BLaER1 (cell line): ENCODE data around the gene CFAP299.
A peak's percentile ranks its signal among the peaks of the same experiment; 100 is the strongest.

Experiments used
- H3K27ac ChIP-seq: shearing (Covaris generic); formaldehyde crosslinking; 2 replicates; pipeline ENCODE4 v1.8.1; 2022
- H3K27me3 ChIP-seq: shearing (Covaris generic); formaldehyde crosslinking; 2 replicates; pipeline ENCODE4 v1.8.1; 2022
- H3K36me3 ChIP-seq: shearing (Covaris generic); formaldehyde crosslinking; 2 replicates; pipeline ENCODE4 v1.8.1; 2022
- H3K4me1 ChIP-seq: shearing (Covaris generic); formaldehyde crosslinking; 2 replicates; pipeline ENCODE4 v1.8.1; 2022
- H3K4me2 ChIP-seq: shearing (Covaris generic); formaldehyde crosslinking; 2 replicates; pipeline ENCODE4 v1.8.1; 2022
- H3K4me3 ChIP-seq: shearing (Covaris generic); formaldehyde crosslinking; 2 replicates; pipeline ENCODE4 v1.8.1; 2022
- H3K9ac ChIP-seq: shearing (Covaris generic); formaldehyde crosslinking; 2 replicates; pipeline ENCODE4 v1.8.1; 2022
- H3K9me3 ChIP-seq: shearing (Covaris generic); formaldehyde crosslinking; 2 replicates; pipeline ENCODE4 v1.8.1; 2022
- H4K20me1 ChIP-seq: shearing (Covaris generic); formaldehyde crosslinking; 2 replicates; pipeline ENCODE4 v1.8.1; 2022
- Cebpa-rat ChIP-seq: shearing (Covaris generic); IDR thresholded peaks from 2 replicates; pipeline ENCODE4 v1.8.1; 2022

Gene CFAP299

GRCh38 chr4:80521438-80521837 lies 185.9 kb downstream of the CFAP299 start:
- H3K9me3 ChIP-seq = 0 out of 2 replicates have a peak, but pooled peaks cover 6% of the 10 kb centered on the region
- no peaks in the 10 kb centered on the region for H3K36me3 ChIP-seq
- H3K27ac ChIP-seq = no peak overlapping the region
- peaks cover 7% of the 10 kb centered on the region; the same call in 1 of the 2 replicates for H3K4me1 ChIP-seq
- H4K20me1 ChIP-seq = no peaks in the 10 kb centered on the region
- H3K4me3 ChIP-seq = no peak overlapping the region
- no peak overlapping the region for H3K9ac ChIP-seq
- no peak for TF ChIP-seq Cebpa-rat
- H3K27me3 ChIP-seq = no peaks in the 10 kb centered on the region
- no peak overlapping the region for H3K4me2 ChIP-seq

DNA sequence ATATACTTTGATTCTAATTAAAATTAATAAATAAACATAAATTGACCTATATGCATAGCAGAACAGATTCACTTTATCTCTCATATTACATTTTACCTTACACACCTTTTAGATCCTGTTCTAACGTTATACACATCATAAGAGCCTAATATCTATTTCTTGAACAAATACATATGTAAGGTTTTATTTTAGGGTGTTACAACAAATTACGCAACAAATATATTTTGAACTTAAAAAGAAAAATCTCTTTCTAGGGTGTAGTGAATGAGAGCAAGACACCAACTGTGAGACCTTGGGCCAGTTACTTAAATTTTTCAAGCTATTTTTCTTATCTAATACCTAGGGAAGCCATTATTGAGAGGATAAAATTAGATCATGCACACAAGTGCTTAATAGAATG lies 191.2 kb downstream of the CFAP299 start:
- no peak for TF ChIP-seq Cebpa-rat
- Histone ChIP-seq H3K9me3 (no peaks in the 10 kb centered on the region), H3K36me3 (no peaks in the 10 kb centered on the region), H3K27ac (no peak overlapping the region), H3K4me2 (no peak overlapping the region), H3K4me1 (peaks cover 3% of the 10 kb centered on the region), H3K27me3 (no peaks in the 10 kb centered on the region), H3K9ac (no peak overlapping the region), H3K4me3 (no peak overlapping the region), H4K20me1 (no peaks in the 10 kb centered on the region)

DNA sequence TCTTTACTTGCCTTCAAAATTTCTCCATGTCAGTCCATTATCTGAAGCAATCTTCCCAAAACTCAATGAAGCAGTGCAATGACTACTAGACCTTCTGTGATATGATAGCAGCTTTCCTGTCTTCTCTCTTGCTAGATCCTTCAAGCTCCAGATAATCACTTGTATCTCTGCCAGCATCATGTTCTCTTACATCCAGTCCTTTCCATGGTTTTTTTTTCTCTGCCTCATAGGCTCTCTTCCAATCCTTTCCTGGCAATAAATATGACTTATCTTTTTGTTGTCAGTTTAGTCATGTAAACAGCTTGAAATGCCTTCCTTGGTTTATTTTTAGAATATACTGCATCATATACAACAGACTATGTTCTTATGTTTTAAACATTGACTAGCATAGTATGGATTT lies 193.5 kb downstream of the CFAP299 start:
- no peak for TF ChIP-seq Cebpa-rat
- H3K36me3 ChIP-seq = no peaks in the 10 kb centered on the region
- no peaks in the 10 kb centered on the region for H3K27me3 ChIP-seq
- no peak overlapping the region for H3K27ac ChIP-seq
- no peak overlapping the region for H3K4me3 ChIP-seq
- no peak overlapping the region for H3K9ac ChIP-seq
- no peaks in the 10 kb centered on the region for H3K9me3 ChIP-seq
- H3K4me1 ChIP-seq = peaks cover 18% of the 10 kb centered on the region
- H4K20me1 ChIP-seq = no peaks in the 10 kb centered on the region
- no peak overlapping the region for H3K4me2 ChIP-seq

- Histone ChIP-seq H4K20me1 (no peaks in the 10 kb centered on the region), H3K36me3 (no peaks in the 10 kb centered on the region), H3K27ac (no peak overlapping the region), H3K27me3 (no peaks in the 10 kb centered on the region), H3K9me3 (no peaks in the 10 kb centered on the region; the same call in 1 of the 2 replicates), H3K4me3 (no peak overlapping the region), H3K4me1 (peaks cover 18% of the 10 kb centered on the region), H3K9ac (no peak overlapping the region), H3K4me2 (peak overlapping the region; percentile 41)
- TF ChIP-seq Cebpa-rat = no peak
Measured at GRCh38 chr4:80532674-80533333, 197.3 kb downstream of the CFAP299 start.

- H3K36me3 ChIP-seq = no peaks in the 10 kb centered on the region
- H3K27me3 ChIP-seq = no peaks in the 10 kb centered on the region
- no peaks in the 10 kb centered on the region for H4K20me1 ChIP-seq
- no peak for TF ChIP-seq Cebpa-rat
- H3K9me3 ChIP-seq = no peaks in the 10 kb centered on the region; the same call in 1 of the 2 replicates
- H3K4me1 ChIP-seq = peaks cover 18% of the 10 kb centered on the region
- no peak overlapping the region for H3K27ac ChIP-seq
- no peak overlapping the region for H3K9ac ChIP-seq
- H3K4me2 ChIP-seq = no peak overlapping the region
- no peak overlapping the region for H3K4me3 ChIP-seq
Measured at GRCh38 chr4:80535551-80535950, 200.0 kb downstream of the CFAP299 start.

DNA sequence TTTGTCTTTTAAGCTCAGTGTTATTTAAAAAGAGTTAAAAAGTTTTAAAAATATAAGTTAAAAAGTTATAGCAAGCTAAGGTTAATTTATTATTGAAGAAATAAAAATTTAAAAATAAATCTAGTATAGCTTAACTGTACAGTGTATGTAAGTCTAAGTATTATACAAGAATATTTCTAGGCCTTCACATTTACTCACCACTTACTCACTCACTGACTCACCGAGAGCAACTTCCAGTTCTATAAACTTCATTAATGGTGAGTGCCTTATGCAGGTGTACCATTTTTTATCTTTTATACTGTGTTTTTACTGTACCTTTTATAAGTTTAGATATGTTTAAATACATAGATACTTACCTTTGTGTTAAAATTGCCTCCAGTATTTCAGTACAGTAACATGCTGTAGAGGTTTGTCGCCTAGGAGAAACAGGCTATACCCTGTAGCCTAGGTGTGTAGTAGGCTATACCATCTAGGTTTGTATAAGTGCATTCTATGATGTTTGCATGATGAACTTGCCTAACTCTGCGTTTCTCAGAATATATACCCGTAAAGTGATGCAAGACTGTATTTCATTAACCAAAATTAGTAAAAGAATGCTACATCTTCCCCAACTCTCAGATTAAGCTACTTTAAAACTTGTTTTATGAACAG lies 202.9 kb downstream of the CFAP299 start:
- TF ChIP-seq Cebpa-rat = no peak
- Histone ChIP-seq H3K4me2 (no peak overlapping the region), H4K20me1 (no peaks in the 10 kb centered on the region), H3K4me3 (no peak overlapping the region), H3K27ac (no peak overlapping the region), H3K9me3 (no peaks in the 10 kb centered on the region; the same call in 1 of the 2 replicates), H3K27me3 (no peaks in the 10 kb centered on the region), H3K9ac (no peak overlapping the region), H3K4me1 (no peaks in the 10 kb centered on the region), H3K36me3 (no peaks in the 10 kb centered on the region)

DNA sequence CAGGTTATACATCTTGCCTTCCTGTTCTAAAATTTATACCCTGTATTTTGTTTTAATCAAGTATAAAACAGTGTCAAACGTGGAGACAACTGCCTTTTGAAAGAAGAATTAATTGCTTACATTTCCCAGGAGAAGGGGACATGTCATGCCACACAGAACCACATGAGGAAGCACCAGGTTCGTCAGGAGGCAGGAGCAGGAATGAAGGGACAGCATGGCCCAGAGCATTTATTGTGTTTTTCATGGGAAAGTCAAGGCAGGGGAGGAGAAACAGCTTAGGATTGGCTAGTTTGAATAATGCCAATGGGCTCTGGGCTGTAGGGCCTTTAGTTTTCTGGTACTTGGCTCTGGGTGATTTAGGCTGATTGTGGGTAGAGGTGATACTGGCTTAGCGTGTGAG lies 203.7 kb downstream of the CFAP299 start:
- Histone ChIP-seq H3K4me3 (no peak overlapping the region), H3K4me2 (no peak overlapping the region), H3K27ac (no peak overlapping the region), H3K27me3 (no peaks in the 10 kb centered on the region), H3K9ac (no peak overlapping the region), H3K4me1 (no peaks in the 10 kb centered on the region), H4K20me1 (no peaks in the 10 kb centered on the region), H3K36me3 (no peaks in the 10 kb centered on the region), H3K9me3 (no peaks in the 10 kb centered on the region; the same call in 1 of the 2 replicates)
- no peak for TF ChIP-seq Cebpa-rat

DNA sequence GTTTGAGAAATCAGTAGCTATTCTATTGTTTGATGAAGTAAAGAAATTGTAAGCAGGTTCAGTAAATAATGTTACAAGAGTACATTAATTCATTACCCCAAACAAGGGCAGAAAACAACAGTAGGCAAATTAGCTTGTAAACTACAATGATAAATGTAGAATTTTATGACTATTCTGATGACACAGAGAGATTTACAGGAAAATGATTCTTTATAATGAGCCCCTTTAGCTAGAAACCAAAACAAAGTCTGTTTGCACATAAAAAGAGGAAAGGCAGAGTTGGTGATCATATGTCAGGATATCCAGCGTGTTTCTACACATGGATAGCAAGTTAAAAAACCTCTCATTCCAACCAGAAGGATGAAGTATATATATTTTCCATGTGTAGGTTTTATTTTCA lies 204.8 kb downstream of the CFAP299 start:
- Histone ChIP-seq H3K9ac (no peak overlapping the region), H3K27me3 (no peaks in the 10 kb centered on the region), H3K9me3 (no peaks in the 10 kb centered on the region; the same call in 1 of the 2 replicates), H3K4me2 (no peak overlapping the region), H3K4me3 (no peak overlapping the region), H3K4me1 (no peaks in the 10 kb centered on the region), H4K20me1 (no peaks in the 10 kb centered on the region), H3K36me3 (no peaks in the 10 kb centered on the region), H3K27ac (no peak overlapping the region)
- no peak for TF ChIP-seq Cebpa-rat

- Histone ChIP-seq H3K4me3 (no peak overlapping the region), H3K4me2 (0 out of 2 replicates have a peak overlapping the region, but pooled peaks have one; percentile 14), H3K27ac (no peak overlapping the region), H3K4me1 (no peaks in the 10 kb centered on the region), H3K27me3 (no peaks in the 10 kb centered on the region), H3K36me3 (no peaks in the 10 kb centered on the region), H4K20me1 (no peaks in the 10 kb centered on the region), H3K9me3 (no peaks in the 10 kb centered on the region), H3K9ac (no peak overlapping the region)
- TF ChIP-seq Cebpa-rat = no peak
Measured at GRCh38 chr4:80540785-80541469, 205.4 kb downstream of the CFAP299 start.

DNA sequence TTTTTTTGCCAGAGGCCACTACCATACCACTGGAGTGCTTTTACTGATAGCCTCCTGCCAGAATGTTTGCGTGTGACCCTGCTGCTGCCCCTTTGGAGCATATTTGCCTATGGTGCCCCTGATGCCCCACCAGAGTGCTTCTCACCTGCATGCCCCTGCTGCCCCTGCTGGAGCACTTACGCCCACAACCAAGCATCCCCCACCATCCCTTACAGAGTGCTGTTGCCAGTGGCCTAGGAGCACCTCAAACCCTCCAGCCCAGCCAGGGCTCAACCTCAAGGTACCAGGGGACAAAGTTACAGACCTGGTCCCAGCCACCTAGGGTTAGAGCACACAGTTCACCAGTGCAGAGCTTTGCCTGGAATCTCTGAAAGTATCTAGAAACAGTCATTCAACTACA lies 207.2 kb downstream of the CFAP299 start:
- no peak for TF ChIP-seq Cebpa-rat
- no peaks in the 10 kb centered on the region for H3K27me3 ChIP-seq

More for the DNA sequence above, 207.2 kb downstream of the CFAP299 start:
- no peak overlapping the region for H3K4me2 ChIP-seq
- no peaks in the 10 kb centered on the region for H3K36me3 ChIP-seq
- H3K9me3 ChIP-seq = no peaks in the 10 kb centered on the region
- H3K4me3 ChIP-seq = no peak overlapping the region
- no peak overlapping the region for H3K27ac ChIP-seq
- no peaks in the 10 kb centered on the region for H4K20me1 ChIP-seq
- no peaks in the 10 kb centered on the region for H3K4me1 ChIP-seq
- no peak overlapping the region for H3K9ac ChIP-seq
